GM18868 (cell line): ENCODE results near the gene MACROD2.

Experiments
- ATAC-seq: cut with Tn5 transposase; IDR thresholded peaks from one replicate; pipeline ENCODE4 v1.9.1; 2021; ENCODE audit warnings: mild to moderate bottlenecking, moderate library complexity; ENCODE audit not compliant: unreplicated experiment

MACROD2 gene

DNA sequence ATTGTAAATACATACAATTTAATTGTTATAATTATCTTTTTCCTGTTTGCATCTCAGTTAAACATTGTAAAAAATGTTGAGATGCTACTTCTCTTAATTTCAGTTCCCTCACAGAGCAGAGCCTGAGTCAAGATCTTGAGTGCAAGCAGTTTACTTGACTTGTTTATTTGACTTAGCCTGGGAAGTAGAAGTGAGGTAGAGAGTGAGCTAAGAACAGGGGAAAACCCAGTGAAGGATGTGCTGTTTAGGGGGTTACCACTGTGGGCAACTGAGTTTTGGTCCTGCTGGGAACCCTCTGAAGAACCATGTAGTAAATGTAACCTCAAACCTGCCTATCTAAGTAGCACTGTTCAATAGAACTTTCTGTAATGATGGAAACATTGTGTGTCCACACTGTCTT lies 837.3 kb downstream of the MACROD2 start:
- peak; percentile 79 for ATAC-seq

DNA sequence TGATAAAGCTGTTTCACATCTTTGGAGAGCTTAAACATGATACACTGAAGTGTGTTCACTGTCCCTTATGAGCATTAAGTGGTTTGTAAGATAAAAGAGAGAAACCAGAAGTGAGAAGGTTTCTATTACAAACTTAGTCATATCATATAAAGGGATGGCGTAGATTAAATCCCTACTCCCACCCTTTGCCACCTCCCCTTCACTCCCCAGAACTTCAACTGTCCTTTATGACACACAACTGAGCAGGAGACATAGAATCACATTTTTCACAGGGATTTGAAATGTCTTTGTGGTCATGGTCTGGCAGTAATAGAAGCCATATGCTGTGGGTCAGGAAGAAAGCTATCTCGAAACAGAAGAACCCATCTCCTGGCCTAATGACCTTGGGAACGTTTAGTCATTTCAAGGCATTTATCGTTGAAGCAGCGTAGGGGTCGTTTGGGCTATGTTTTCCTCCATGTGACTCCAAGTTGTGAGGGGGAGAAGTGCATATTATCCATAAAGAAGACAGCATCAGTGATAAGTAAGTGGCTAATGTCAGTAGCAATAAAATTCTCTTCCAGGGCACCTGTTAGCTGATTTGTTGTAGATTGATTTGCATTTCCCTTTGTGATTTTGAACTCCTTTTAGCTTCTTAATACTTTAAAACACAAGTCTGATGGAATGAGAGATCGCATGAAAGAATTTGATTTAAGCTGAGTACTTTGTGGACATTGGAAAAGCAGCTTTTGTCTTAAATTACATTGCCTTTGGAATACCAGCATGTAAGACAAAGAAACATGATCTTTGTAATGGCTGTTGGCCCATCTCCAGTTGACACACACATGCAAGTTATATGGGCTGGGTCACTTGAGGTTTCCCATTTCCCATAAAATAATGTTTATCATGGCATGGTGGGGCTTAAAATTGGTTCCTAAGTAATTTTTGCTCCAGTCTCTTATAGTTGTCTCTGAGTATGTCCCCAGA lies 843.6 kb downstream of the MACROD2 start:
- peak; percentile 97 for ATAC-seq

DNA sequence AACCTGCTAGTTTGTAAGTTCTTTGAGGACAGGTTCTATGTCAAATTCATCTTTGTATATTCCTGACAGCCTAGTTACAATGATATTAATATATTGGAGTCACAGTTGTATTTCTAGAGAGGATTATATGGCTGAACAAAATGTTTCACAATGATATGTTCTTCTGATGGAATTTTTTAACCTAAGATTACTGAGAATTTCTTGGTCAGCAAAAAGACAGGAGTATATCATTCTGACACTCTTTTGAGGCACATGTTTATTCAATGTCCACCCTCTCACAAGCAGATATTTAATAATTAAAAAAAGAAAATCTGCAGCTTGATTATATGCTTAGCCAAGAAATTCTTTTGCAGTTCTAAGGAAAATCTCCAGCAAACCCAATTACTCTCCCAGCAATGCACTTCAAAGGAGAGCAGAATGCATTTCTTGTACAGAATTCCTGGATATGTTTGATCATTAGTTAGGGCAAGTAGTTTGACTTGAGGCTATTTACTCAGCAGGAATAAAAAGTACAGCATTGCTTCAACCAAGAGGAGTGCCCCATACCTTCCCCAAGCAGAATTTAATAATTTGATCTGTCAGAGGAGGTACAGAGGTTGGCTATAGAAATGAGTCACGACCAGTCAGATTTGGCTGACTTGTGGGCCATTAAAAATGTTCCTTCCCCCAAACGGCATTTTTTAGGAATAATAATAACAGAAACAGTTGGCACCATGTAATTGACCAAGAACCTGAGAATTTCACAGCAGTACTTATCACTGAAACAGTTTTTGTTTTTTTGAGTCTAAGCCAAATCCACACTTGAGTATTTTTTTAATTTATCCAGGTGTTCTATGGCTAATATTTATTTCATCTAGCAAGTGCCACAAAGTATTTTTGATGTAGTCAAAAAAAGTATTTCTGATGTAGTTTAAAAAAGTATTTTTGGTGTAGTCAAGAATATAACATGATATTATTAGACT lies 850.2 kb downstream of the MACROD2 start:
- ATAC-seq: no peak

DNA sequence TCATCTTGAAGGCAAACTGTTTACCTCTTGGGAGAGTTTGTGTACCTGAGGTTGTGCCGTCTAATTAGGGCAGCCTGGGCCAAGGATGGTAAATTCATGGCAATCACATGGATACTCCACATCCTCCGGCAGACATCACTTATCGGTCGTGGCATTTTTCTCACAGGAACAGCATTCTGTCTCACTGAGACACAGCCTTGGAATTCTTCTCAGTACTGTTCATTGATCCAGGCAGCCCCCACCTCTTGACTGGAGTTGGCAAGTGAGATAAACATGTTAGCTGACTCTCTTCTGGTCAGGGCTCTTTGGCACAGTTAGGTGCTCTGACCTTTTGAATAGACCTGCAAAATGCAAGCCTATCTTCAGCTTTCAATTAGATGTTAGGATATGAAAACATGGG lies 853.5 kb downstream of the MACROD2 start:
- no peak for ATAC-seq

DNA sequence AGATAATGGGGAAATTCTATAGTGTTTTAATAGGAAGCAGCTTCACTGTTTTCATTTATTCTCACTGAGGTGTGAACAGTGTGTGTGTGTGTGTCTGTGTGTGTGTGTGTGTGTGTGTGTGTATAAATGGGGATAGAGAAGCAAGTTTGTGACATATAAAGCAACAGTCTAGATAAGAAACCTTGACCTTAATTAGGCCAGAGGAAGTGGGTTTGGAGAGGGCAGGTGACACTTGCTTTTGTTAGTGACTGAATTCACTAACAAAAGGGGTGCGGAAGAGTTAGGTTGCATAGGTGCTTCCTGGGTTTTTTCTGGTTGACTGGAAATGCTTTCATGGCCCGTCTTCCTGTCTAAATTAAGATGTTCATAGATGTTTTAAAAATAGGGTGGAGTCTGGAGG lies 857.8 kb downstream of the MACROD2 start:
- no peak for ATAC-seq

DNA sequence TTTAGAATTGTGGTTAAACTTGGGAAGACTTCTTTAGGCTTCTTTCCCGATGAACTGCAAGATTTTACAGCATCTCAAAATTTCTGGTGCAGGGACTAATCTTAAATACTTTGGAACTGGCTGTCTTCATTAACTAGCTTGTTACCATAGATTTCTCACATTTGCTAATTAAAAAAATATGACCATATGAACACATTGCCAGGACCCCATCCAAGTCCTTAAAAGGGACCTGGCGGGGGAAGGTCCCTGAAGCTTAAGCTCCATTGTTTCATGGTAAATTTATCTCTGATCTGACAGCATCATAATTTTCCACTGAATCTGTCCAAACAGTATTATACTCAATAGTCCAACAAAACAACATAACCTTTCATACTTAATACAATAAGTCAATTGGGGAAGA lies 859.9 kb downstream of the MACROD2 start:
- no peak for ATAC-seq

DNA sequence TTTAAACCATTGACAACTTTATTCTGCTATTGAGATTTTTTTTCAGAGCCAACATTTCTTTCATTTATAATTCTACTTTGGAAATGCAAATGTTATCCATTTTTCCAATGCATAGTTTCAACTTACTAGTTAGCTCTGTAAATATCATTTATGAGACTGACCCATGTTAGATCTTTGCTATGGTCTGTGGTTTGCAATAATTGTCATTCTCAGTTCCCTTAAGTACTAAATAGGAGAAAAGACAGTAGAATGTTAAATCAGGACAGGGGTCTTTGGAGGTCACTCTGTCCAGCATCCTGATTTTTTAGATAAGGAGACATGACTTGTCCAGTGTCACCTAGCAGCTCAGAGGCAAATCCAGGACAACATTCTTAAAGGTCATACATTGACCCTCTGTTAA lies 864.3 kb downstream of the MACROD2 start:
- ATAC-seq: no peak

DNA sequence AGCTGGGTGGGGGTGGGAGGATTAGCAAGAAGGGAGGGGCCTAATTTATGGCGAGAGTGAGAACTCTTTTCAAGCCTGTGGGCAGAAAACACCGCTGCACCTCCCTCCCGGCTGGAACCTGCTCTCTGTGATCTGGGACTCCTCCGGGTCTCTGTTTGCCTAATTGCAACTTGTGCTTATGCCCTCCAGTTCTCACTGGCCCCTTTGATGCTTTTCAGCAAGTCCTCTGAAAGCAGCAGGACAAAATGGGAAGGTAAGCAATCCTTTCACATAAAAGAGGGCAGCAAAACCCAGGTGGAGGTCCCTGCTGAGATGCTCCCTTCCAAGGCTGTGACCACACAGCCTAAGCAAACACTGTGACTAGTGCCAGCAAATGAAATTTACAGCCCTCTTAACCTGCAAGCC lies 865.1 kb downstream of the MACROD2 start:
- no peak for ATAC-seq

DNA sequence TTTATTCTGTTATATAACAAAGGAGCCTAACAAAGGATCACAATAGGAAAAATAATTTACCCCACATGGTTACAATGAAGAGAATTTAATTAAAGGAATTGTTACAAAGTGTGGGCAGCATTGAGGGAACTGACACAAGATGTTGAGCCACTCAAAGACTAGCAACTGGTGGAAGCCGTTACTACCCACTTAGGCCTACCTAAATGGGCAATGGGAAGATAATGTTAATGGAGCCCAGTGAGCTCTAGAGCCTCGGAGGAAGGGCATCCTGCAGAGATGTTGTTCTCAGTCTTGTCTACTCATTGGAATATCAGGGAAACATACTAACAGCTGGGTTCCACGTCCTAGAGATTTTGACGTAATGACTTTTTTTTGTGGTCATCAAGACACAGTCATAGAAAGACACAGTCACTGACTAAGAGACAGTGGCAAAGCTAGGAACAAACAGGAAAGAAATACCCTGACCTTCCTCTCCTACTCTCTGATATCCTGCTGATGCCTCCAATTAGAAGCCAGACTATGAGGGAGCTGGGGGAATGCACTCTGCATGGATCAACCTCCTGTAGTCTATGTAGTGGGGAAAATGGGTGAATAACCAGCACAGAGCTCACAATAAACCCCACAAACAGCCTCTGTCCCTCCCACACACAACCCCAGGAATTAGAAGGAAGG lies 865.8 kb downstream of the MACROD2 start:
- no peak for ATAC-seq

DNA sequence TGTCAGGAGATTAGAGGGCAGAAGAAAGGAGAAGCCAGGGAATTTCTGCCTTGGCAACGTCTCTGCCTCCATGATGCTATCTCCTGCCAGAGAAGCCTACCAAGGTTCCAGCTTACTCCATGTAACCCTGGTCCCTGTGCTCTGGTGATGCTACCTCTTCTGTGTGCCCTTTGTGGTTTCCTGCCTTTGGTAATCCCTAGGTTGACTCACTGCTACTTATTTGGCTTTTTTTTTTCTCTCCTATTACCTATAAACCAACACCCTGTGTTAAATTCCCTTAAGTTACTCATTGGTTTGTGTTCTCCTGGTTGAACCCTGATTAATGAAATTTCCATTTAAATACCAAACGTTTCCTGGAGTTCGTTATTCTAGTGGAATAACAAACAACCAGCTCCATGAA lies 869.9 kb downstream of the MACROD2 start:
- no peak for ATAC-seq

DNA sequence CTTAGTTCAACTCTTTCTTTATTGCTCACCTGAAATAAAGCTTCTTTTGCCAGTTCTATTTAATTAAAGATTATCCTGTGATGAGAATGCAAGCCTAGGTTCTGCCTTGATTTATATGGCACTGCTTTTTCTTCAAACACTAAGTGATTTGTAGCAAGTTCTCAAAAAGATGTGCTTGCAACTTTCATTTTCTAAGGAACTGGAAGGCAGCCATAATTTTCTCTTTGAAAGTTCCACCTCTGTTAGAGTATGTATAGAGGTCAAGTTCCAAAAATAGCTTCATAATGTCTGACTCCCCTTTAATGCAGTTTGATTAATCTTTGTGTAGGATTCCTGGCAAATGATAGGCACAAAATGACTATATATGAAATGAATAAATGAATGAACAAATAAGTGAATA lies 870.4 kb downstream of the MACROD2 start:
- no peak for ATAC-seq

DNA sequence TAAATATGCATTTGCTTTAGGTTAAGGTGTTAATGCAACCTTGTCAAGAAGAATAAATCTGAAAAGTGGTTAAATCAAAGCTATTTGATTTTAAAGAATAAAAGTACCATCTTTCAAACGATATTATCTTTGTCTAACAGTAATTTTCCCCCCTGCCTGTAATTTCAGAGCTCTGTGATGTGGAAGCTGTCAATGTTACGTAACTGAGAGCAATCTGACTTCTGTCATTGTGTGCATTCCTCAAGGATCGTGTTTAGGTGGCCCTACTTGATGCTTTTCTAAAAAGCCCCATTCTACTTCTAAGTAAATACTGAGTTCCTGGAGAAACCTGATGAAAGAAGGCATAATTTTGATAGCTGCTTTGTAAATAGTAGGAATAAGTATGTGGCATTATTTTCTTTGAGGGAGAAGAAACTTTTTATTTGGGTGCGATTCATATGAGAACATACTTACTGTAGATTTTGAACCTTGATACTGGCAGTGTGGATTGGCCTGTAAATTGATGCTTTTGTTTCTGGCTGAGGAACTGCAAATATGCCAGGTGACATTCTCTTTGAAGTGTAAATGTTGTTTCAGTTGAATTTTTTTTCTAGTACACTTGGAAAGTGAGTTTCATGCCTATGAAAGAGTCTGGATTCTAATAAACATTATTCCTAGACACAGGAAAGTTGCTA lies 871.7 kb downstream of the MACROD2 start:
- no peak for ATAC-seq

DNA sequence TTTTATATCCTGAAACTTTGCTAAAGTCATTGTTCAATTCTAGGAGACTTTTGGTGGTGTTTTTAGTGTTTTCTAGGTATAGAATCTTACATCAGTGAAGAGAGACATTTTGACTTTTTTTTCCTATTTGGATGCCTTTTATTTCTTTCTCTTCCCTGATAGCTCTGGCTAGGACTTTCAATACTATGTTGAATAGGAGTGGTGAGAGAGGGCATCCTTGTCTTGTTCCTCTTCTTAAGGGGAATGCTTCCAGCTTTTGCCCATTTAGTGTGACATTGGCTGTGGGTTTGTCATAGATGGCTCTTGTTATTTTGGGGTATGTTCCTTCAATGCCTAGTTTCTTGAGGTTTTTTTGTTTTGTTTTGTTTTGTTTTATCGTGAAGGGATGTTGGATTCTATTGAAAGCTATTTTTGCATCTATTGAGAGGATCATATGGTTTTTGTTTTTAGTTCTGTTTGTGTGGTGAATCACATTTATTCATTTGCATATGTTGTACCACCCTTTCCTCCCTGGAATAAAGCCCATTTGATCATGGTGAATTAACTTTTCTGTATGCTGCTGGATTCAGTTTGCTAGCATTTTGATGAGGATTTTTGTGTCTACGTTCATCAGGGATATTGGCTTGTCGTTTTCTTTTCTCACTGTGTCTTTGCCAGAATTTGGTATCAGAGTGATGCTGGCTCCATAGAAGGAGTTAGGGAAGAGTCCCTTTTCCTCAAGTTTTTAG lies 882.1 kb downstream of the MACROD2 start:
- no peak for ATAC-seq

DNA sequence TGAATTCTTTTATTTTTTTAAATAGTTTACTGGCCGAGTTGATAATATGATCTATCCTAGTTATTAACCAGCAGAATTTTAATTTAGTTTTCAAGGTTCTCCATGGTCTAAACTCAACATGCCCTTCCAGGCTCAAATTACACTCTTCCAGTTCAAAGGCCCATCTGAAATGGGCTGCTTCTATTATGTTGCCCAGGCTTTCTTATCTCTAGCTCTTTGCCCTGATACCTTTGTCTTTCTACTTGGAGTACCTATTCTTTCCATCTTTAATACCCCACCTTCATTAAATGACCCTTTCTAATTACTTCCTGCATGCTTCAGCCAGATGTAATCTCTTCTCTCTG lies 883.3 kb downstream of the MACROD2 start:
- no peak for ATAC-seq

DNA sequence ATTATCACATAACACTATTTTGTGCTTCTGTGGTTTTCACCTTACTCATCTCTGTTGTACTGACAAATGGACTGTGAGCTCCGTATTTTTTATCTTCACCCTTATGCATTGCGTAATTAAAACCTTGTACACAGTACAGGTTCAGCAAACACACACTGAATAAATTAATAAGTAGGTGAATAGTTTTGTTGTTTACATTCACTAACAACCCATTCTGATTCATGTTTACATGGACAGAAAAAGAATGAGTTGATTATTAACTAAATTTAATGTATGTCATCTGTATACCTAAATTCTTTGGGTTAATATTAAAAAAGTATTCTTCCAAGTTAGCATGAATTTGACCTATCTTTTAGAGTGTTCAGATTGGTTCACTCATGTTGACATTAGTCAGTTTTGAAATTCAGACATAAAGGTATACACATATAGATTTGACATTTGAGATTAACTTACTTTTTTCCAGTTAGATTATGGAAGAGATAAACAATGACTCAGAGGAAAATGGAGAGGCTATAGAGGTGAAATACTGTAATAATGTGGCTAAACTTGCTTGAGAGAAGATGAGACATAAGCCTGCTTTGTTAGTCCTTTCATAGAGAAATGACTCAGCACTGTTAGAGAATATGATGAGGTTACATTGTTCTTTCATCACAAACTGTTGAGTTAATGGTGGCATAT lies 883.8 kb downstream of the MACROD2 start:
- peak; percentile 85 for ATAC-seq

DNA sequence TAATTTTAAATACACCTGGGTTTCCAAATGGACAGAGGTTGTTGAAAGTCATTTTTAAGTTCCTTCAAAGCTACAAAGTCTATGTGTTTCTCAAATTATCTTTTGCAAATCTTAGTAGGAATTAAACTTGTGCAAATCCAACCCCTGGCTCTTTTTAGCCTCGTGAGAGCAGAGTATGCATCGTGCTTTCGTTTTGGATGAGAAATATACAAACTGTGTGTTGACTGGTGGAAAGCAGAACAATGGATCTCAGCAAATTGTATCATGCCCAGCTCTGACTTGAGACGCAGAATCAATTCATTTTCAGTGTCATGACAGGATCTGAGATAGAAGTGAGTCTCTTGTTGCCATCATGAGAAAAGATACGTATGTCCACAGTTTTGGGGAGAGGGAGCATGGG lies 884.5 kb downstream of the MACROD2 start:
- ATAC-seq: no peak

DNA sequence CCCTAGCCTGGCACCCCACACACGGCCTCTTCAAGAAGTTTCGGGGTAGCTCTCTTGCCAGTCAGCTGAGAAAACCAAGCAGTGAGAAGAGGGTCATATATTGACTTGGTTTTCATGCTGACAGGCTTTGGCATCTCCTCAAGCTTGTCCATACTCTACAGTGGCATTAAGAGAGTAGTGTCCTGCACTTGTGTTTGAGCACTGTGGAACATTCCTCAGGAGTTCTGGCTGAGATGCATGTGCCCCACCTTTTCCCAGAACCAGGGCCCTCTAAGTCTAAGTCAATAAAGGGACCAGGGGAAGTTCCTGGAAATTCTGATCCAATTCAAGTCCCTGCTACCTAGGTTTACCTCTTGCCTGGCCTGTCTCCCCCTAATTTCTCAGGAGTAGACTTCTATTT lies 886.2 kb downstream of the MACROD2 start:
- ATAC-seq: no peak

DNA sequence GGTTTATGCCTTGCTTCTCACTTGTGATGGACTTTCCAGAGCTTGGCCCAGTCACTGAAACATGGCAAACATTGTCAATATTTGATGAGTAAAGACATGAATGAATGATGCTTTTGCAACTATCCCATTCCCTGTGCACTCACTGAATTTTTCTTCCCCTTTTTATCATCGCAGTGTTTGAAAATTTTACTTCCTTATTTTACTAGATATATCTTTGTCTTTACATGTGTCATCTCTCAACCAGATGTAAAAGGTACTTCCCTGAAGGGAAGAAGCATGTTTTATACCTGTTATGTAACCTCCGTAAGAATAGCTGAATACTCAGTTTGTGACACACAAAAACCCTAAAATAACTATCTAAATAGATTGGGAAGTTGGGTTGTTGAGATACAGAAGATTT lies 886.8 kb downstream of the MACROD2 start:
- peak; percentile 54 for ATAC-seq

DNA sequence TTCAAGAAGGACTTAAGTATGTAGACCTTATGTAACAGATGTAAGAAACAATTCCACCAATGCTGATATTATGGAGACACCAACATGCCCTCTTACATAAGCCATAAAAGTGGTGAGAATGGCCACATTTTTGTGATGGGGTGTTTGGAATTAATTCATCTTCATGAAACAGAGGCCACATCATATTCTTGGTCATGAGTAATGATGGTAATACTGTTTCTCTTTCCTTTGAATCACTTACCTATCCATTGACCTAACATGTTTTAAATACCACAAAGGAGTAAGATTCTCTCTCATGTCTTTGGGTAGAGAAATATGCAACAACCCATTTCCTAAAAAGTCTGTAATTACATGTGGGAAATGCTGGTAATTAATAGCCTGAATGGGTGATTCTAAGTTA lies 887.5 kb downstream of the MACROD2 start:
- no peak for ATAC-seq
